Activated T-cell treated with anti-CD3 and anti-CD28 coated beads for 4 hours (primary cell): ENCODE data around the gene RPL19.

ENCODE experiments used
- DNase-seq: peaks from one replicate; pipeline ENCODE4 v3.0.0-alpha.2; 2020

The RPL19 gene

DNA sequence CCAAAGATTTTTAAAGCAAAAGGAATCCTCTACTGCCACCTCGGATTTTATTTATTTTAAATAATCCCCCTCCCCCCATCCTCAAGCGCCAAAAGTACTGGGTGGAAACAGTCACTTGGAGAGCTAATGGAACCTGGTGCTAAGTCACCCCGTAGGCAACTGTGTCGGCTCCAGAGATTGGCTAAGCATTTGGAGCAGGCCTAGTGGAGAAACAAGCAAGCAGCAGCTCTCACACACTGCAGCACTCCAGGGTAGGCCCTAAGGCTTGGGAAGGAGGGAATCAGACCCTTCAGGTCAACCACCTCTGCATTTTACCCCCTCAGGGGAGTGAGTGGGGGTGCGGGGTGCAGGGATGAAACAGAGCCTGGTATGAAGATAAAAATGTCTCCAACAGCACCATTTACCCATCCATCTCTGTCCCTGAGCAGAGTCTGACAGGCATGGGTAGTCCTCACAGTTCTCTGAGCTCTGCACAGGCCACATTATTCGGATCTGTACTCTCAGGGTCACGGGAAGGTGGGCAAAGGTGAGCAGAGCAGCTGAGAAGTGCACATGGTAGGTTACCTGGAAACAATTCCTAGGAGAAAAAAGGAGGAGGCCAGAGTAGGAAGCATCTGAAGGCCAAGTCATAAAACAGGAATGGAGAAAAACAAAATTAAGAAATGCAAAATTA is 52.8 kb downstream of the RPL19 start:
- no peak for DNase-seq
